OCI-LY3 (cell line): ENCODE measurements around the gene ECE2.

ENCODE experiments used
- CTCF ChIP-seq: fragments of 200-600, 300-600 bp; sonication (generic); IDR thresholded peaks from 2 replicates; pipeline ENCODE4 v1.5.1; 2014; ENCODE audit warnings: antibody characterized with exemption, low read length, low read depth
- EZH2phosphoT487 ChIP-seq: fragments of 200-600 bp; shearing (Covaris generic); IDR thresholded peaks from 2 replicates; pipeline ENCODE4 v1.6.1; 2018; ENCODE audit warnings: antibody characterized with exemption, mixed run types, low read depth

- TF ChIP-seq CTCF, result no peak
- TF ChIP-seq EZH2phosphoT487, result no peak
These were observed 20.4 kb upstream of the ECE2 start for GRCh38 chr3:184255291-184256039.
